Measurements from ENCODE around the gene ANKRD33B. TPM values are rescaled to one million over a fixed set of nuclear protein-coding genes. Genes with fewer than 3 reads are reported as not detected.
A peak's percentile ranks its signal among the peaks of the same experiment; 100 is the strongest.

ANKRD33B gene
- total RNA-seq, 6 experiments from 2014 or later: 6.3 to 13.2 (median 11.9) TPM

DNA sequence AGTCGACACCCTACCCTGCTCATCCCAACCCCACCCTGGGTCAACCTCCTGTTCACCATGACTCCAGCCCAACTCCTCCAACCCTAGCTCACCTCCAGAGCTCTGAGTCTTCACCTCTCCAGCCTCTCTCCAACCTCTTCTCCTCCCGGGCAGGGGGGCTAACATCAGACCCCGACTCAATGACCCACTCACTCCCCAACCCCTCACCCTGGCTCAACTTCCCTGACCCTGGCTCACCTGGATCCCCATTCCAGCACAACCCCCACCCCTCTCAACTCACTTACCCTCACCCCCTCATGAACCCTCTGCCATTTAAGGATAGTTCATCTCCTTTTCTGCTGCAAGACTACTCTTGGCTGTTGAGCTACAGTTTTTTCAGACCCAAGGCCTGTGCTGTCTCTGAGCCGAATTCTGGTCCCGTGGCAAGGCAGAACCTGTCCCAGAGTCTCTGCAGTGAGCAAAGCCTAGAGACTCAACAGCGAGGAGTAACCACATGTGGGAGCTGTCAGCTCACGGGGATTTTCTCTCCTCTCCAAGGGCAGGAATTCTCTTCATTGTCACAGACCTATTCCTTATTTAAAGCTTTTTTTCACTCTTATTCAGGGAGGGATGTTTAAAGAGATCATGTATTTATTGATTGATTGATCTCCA lies 29.8 kb downstream of the ANKRD33B start:
- no peak for TF ChIP-seq CTCF (IDR thresholded peaks at IDR 0.05)
- DNase-seq: no peak
- Mint-ChIP-seq H3K4me1 (ENCODE audit: low read depth) (peaks cover 56% of the 10 kb centered on the region), H3K4me3 (no peak overlapping the region), H3K36me3 (ENCODE audit: low read depth) (0 out of 2 replicates have a peak, but pooled peaks cover 8% of the 10 kb centered on the region), H3K27ac (no peak overlapping the region; the same call in 1 of the 2 replicates), H3K9me3 (no peaks in the 10 kb centered on the region), H3K27me3 (ENCODE audit: insufficient read depth) (peaks cover 4% of the 10 kb centered on the region)

DNA sequence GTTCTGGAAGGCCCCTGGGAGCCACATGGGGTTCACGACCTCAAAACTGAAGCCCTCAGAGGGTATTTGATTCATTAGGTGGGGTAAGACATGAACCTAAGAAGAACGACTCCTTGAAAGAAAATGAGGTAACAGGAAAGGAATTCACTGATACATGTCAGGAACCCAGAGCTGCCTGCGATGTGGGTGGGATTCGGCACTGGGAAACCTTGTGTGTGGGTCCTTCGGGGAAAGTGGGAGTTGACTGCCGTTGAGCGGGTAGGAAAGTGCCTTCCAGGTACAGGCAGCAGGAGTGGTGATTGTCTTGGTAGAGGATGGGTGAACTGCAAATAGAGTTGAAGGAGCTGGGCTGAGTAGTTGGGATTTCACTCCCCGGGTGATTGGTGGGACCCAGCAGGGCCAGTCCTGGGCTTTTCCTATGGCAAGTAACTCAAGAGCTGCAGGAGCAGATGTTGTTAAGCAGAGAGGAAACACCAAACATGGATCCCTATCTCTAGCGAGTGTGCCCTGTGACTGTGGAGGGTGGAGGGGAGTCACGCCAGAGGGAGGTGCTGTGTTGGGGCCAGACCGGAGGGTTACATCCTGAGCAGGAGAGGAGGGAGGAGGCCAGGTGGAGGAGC lies 30.8 kb downstream of the ANKRD33B start:
- Mint-ChIP-seq H3K4me3 (peak overlapping the region; percentile 82), H3K4me1 (ENCODE audit: low read depth) (peaks cover 66% of the 10 kb centered on the region), H3K36me3 (ENCODE audit: low read depth) (0 out of 2 replicates have a peak, but pooled peaks cover 4% of the 10 kb centered on the region), H3K27me3 (ENCODE audit: insufficient read depth) (peaks cover 4% of the 10 kb centered on the region), H3K9me3 (no peaks in the 10 kb centered on the region), H3K27ac (peak overlapping the region; percentile 86)
- no peak for TF ChIP-seq CTCF (IDR thresholded peaks at IDR 0.05)
- no peak for DNase-seq

- peaks cover 4% of the 10 kb centered on the region for H3K27me3 Mint-ChIP-seq (ENCODE audit: insufficient read depth)
- 0 out of 2 replicates have a peak, but pooled peaks cover 4% of the 10 kb centered on the region for H3K36me3 Mint-ChIP-seq (ENCODE audit: low read depth)
- DNase-seq: peak; percentile 53
- H3K4me3 Mint-ChIP-seq: peak overlapping the region; percentile 82
- TF ChIP-seq CTCF (IDR thresholded peaks at IDR 0.05): no peak
- peak overlapping the region; percentile 86 for H3K27ac Mint-ChIP-seq
- peaks cover 69% of the 10 kb centered on the region for H3K4me1 Mint-ChIP-seq (ENCODE audit: low read depth)
- no peaks in the 10 kb centered on the region for H3K9me3 Mint-ChIP-seq
Observed at GRCh38 chr5:10595293-10595671, 31.4 kb downstream of the ANKRD33B start.

GRCh38 chr5:10595672-10596309 lies 31.9 kb downstream of the ANKRD33B start:
- Mint-ChIP-seq H3K9me3 (no peaks in the 10 kb centered on the region), H3K36me3 (ENCODE audit: low read depth) (0 out of 2 replicates have a peak, but pooled peaks cover 4% of the 10 kb centered on the region), H3K27me3 (ENCODE audit: insufficient read depth) (peaks cover 4% of the 10 kb centered on the region), H3K4me1 (ENCODE audit: low read depth) (peaks cover 69% of the 10 kb centered on the region), H3K4me3 (peak overlapping the region; percentile 82), H3K27ac (peak overlapping the region; percentile 86)
- no peak for TF ChIP-seq CTCF (IDR thresholded peaks at IDR 0.05)
- DNase-seq: peak; percentile 83

GRCh38 chr5:10596310-10596703 lies 32.4 kb downstream of the ANKRD33B start:
- Mint-ChIP-seq H3K4me3 (peak overlapping the region; percentile 82), H3K9me3 (no peaks in the 10 kb centered on the region), H3K36me3 (ENCODE audit: low read depth) (0 out of 2 replicates have a peak, but pooled peaks cover 4% of the 10 kb centered on the region), H3K27me3 (ENCODE audit: insufficient read depth) (peaks cover 4% of the 10 kb centered on the region), H3K27ac (peak overlapping the region; percentile 86), H3K4me1 (ENCODE audit: low read depth) (peaks cover 69% of the 10 kb centered on the region)
- no peak for TF ChIP-seq CTCF (IDR thresholded peaks at IDR 0.05)
- DNase-seq: no peak

Data from HFFc6 (cell line).